Lower lobe of right lung (tissue), 2 donors: ENCODE measurements around the gene CIITA. TPM values are rescaled to one million over a fixed set of nuclear protein-coding genes. Genes with fewer than 3 reads are reported as not detected.
A peak's percentile ranks its signal among the peaks of the same experiment; 100 is the strongest.

Experiments used
- ATAC-seq, 2 donors: fragments of 200-7000 bp; cut with Tn5 transposase; one replicate each; pipeline ENCODE4 v1.9.1; 2020 to 2022; ENCODE audit warnings: mild to moderate bottlenecking in 2 of 2, moderate library complexity in 2 of 2
- DNase-seq: peaks from one replicate; pipeline ENCODE4 v3.0.0-alpha.2; 2020
- H3K27ac ChIP-seq: fragments of 200-600 bp; one replicate; pipeline ENCODE4 v1.8.0; 2022
- H3K27me3 ChIP-seq: fragments of 200-600 bp; one replicate; pipeline ENCODE4 v1.8.0; 2022; ENCODE audit warnings: low read depth
- H3K36me3 ChIP-seq: fragments of 200-600 bp; one replicate; pipeline ENCODE4 v1.8.0; 2022; ENCODE audit warnings: mild to moderate bottlenecking
- H3K4me1 ChIP-seq: fragments of 200-600 bp; one replicate; pipeline ENCODE4 v1.8.0; 2022
- H3K4me3 ChIP-seq: fragments of 200-600 bp; one replicate; pipeline ENCODE4 v1.8.0; 2022; ENCODE audit warnings: mild to moderate bottlenecking
- H3K9me3 ChIP-seq: fragments of 200-600 bp; one replicate; pipeline ENCODE4 v1.8.0; 2022
- intact Hi-C: fragments of 100-400 bp; cut with DNase I; formaldehyde crosslinking; loops from one replicate; pipeline ENCODE4 v1.11.0; 2022
- total RNA-seq: library from RNA; stranded (reverse); fragmentation: NEBNext Ultra II Directional; extraction: Animal tissue kit (Norgen Biotek cat#: 25700); gene quantifications from one replicate; pipeline ENCODE4 v1.2.1, GENCODE V29; 2021
- TF ChIP-seq, protein P1 (sequence below): fragments of 200-600 bp; IDR thresholded peaks from one replicate; pipeline ENCODE4 v1.8.0; 2022; ENCODE audit warnings: antibody characterized with exemption, mild to moderate bottlenecking
- donor health status: DM: no; HTN: yes; CAD: no; lungs with severe emphysema.

The CIITA gene
- total RNA-seq, 1 donor from 2014 or later: 119 TPM

GRCh38 chr16:10895053-10895946 lies 18.3 kb downstream of the CIITA start:
- H3K9me3 ChIP-seq: no peaks in the 10 kb centered on the region
- TF ChIP-seq, protein P1, sequence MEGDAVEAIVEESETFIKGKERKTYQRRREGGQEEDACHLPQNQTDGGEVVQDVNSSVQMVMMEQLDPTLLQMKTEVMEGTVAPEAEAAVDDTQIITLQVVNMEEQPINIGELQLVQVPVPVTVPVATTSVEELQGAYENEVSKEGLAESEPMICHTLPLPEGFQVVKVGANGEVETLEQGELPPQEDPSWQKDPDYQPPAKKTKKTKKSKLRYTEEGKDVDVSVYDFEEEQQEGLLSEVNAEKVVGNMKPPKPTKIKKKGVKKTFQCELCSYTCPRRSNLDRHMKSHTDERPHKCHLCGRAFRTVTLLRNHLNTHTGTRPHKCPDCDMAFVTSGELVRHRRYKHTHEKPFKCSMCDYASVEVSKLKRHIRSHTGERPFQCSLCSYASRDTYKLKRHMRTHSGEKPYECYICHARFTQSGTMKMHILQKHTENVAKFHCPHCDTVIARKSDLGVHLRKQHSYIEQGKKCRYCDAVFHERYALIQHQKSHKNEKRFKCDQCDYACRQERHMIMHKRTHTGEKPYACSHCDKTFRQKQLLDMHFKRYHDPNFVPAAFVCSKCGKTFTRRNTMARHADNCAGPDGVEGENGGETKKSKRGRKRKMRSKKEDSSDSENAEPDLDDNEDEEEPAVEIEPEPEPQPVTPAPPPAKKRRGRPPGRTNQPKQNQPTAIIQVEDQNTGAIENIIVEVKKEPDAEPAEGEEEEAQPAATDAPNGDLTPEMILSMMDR: no peak
- peak in 1 of 2 donors; percentile 33 for ATAC-seq
- no peak overlapping the region for H3K4me3 ChIP-seq
- intact Hi-C loops: no loop called here
- peaks cover 37% of the 10 kb centered on the region for H3K4me1 ChIP-seq
- no peaks in the 10 kb centered on the region for H3K27me3 ChIP-seq
- no peak overlapping the region for H3K27ac ChIP-seq
- peaks cover 51% of the 10 kb centered on the region for H3K36me3 ChIP-seq
- no peak for DNase-seq

DNA sequence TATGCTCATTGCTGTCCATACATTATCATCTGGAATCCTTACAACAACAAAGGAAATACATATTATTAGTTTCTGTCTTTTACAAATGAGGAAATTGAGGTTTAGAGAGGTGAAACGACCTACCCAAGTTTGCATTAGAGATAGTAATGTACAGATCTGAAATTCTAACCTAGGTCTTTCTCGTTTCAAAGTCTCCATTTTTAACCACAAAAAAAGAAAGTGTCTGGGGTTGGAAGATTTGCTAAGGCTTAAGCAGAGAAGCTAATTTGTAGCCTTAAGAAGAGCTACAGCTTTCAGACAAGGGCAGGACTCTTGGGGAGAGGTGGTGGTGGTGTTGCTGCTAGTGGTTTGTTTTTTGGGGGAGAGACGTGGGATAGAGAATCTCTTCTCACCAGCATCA lies 19.2 kb downstream of the CIITA start:
- Histone ChIP-seq H3K27ac (no peak overlapping the region), H3K4me3 (no peak overlapping the region), H3K27me3 (no peaks in the 10 kb centered on the region), H3K9me3 (no peaks in the 10 kb centered on the region), H3K36me3 (peaks cover 58% of the 10 kb centered on the region), H3K4me1 (peaks cover 33% of the 10 kb centered on the region)
- DNase-seq (no peak), ATAC-seq (no peak)
- TF ChIP-seq, protein P1: no peak
- intact Hi-C loops: no loop called here

DNA sequence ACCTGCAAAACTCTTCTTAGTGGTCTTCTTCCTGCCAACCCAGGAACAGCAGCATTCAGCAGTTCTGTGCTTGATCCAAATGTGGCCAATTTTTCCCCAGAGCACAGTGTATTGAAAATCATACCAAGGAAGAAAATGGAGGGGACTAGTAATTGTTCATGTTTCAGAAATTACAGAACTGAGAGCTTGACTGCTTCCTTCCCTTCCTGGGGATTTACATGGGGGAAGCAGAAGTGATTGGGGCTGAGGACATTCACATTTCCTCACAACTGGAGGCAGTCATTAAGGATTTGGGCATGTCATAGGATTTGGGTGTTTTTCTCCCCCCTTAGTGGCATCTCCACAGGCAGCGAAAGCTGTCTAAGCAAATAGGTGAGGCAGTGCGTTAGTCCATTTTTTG lies 19.7 kb downstream of the CIITA start:
- Histone ChIP-seq H3K36me3 (peaks cover 63% of the 10 kb centered on the region), H3K27ac (no peak overlapping the region), H3K4me1 (peaks cover 31% of the 10 kb centered on the region), H3K27me3 (no peaks in the 10 kb centered on the region), H3K4me3 (no peak overlapping the region), H3K9me3 (no peaks in the 10 kb centered on the region)
- DNase-seq (no peak), ATAC-seq (peak; percentile 54 to 56)
- TF ChIP-seq, protein P1: no peak
- intact Hi-C loops: no loop called here

GRCh38 chr16:10897134-10897533 lies 20.1 kb downstream of the CIITA start:
- DNase-seq (no peak), ATAC-seq (peak in 1 of 2 donors; percentile 39)
- no peaks in the 10 kb centered on the region for H3K9me3 ChIP-seq
- H3K4me1 ChIP-seq: peaks cover 27% of the 10 kb centered on the region
- TF ChIP-seq, protein P1: no peak
- no peaks in the 10 kb centered on the region for H3K27me3 ChIP-seq
- H3K27ac ChIP-seq: no peak overlapping the region
- H3K36me3 ChIP-seq: peaks cover 67% of the 10 kb centered on the region
- no peak overlapping the region for H3K4me3 ChIP-seq
- intact Hi-C loops: no loop called here

- TF ChIP-seq, protein P1: no peak
- intact Hi-C loops: no loop called here
- H3K36me3 ChIP-seq: peaks cover 96% of the 10 kb centered on the region
Observed at GRCh38 chr16:10902999-10903398, 26.0 kb downstream of the CIITA start.

More at GRCh38 chr16:10902999-10903398, 26.0 kb downstream of the CIITA start:
- H3K27ac ChIP-seq: no peak overlapping the region
- no peak for ATAC-seq
- H3K9me3 ChIP-seq: no peaks in the 10 kb centered on the region
- no peak overlapping the region for H3K4me3 ChIP-seq
- no peaks in the 10 kb centered on the region for H3K4me1 ChIP-seq
- no peak for DNase-seq
- no peaks in the 10 kb centered on the region for H3K27me3 ChIP-seq
